ENCODE measurements around the gene NR1H2. TPM values are rescaled to one million over a fixed set of nuclear protein-coding genes. Genes with fewer than 3 reads are reported as not detected.
"Not testable (repeated sequence)": the region's sequence is repeated elsewhere in the genome, so short reads cannot be mapped to it uniquely, and the experiment has no call there.

NR1H2 gene
- total RNA-seq, 2 donors from 2014 or later = 57.9 to 60.0 TPM

- peaks cover 3% of the 10 kb centered on the region for H3K4me1 ChIP-seq
- H3K27ac ChIP-seq = peak within 1 kb of the TSS; percentile 74
- TF ChIP-seq CTCF (IDR thresholded peaks at IDR 0.05) = no peak
- peak within 1 kb of the TSS; percentile 53 for H3K4me3 ChIP-seq
- peak; percentile 99 for DNase-seq
- intact Hi-C loops (cut with DNase I) = no loop called here
- no peaks in the 10 kb centered on the region for H3K9me3 ChIP-seq
- H3K9ac ChIP-seq (ENCODE audit: low read depth in 2 of 2, low read length in 2 of 2) = peak within 1 kb of the TSS; percentile 54 to 81
- no peaks in the 10 kb centered on the region for H3K27me3 ChIP-seq
- peaks cover 9% of the 10 kb centered on the region for H3K36me3 ChIP-seq
Observed at GRCh38 chr19:50383852-50384684, 7.8 kb downstream of the NR1H2 start, which contains the start of gene POLD1. Gene POLD1 (plus strand): TSS chr19:50384347. CDS start chr19:50398852, 14,505 bp downstream.

GRCh38 chr19:50384685-50385535 lies 8.7 kb downstream of the NR1H2 start:
- Histone ChIP-seq H3K4me3 (peak overlapping the region; percentile 53), H3K9me3 (no peaks in the 10 kb centered on the region), H3K36me3 (peaks cover 2% of the 10 kb centered on the region), H3K27ac (peak overlapping the region; percentile 74), H3K4me1 (peaks cover 3% of the 10 kb centered on the region), H3K27me3 (no peaks in the 10 kb centered on the region), H3K9ac (ENCODE audit: low read depth in 2 of 2, low read length in 2 of 2) (peak overlapping the region; percentile 54 to 78)
- no peak for TF ChIP-seq CTCF (IDR thresholded peaks at IDR 0.05)
- intact Hi-C loops (cut with DNase I) = no loop called here
- no peak for DNase-seq

- no peaks in the 10 kb centered on the region for H3K36me3 ChIP-seq
- no peaks in the 10 kb centered on the region for H3K9me3 ChIP-seq
- no peak for TF ChIP-seq CTCF (IDR thresholded peaks at IDR 0.05)
- no peak overlapping the region for H3K4me3 ChIP-seq
- intact Hi-C loops (cut with DNase I) = no loop called here
- no peak for DNase-seq
- peaks cover 3% of the 10 kb centered on the region for H3K4me1 ChIP-seq
- no peak overlapping the region for H3K27ac ChIP-seq
- H3K9ac ChIP-seq (ENCODE audit: low read depth in 2 of 2, low read length in 2 of 2) = no peak overlapping the region
- no peaks in the 10 kb centered on the region for H3K27me3 ChIP-seq
Observed at GRCh38 chr19:50387176-50387867, 11.1 kb downstream of the NR1H2 start.

- TF ChIP-seq CTCF (IDR thresholded peaks at IDR 0.05) = no peak
- Histone ChIP-seq H3K9me3 (no peaks in the 10 kb centered on the region), H3K27ac (no peak overlapping the region), H3K27me3 (no peaks in the 10 kb centered on the region), H3K9ac (ENCODE audit: low read depth in 2 of 2, low read length in 2 of 2) (no peak overlapping the region), H3K4me1 (peaks cover 3% of the 10 kb centered on the region), H3K36me3 (no peaks in the 10 kb centered on the region), H3K4me3 (no peak overlapping the region)
- no peak for DNase-seq
- intact Hi-C loops (cut with DNase I) = no loop called here
Observed at GRCh38 chr19:50387868-50388245, 11.6 kb downstream of the NR1H2 start.

- DNase-seq; H3K9me3 ChIP-seq; H3K27ac ChIP-seq; intact Hi-C loops (cut with DNase I); H3K27me3 ChIP-seq; H3K4me3 ChIP-seq; H3K36me3 ChIP-seq; H3K9ac ChIP-seq (ENCODE audit: low read depth in 2 of 2, low read length in 2 of 2); H3K4me1 ChIP-seq: not testable (repeated sequence)
Observed at GRCh38 chr19:50390295-50390694, 14.0 kb downstream of the NR1H2 start.

- H3K27ac ChIP-seq; H3K27me3 ChIP-seq; H3K9ac ChIP-seq (ENCODE audit: low read depth in 2 of 2, low read length in 2 of 2); H3K4me1 ChIP-seq; intact Hi-C loops (cut with DNase I); H3K9me3 ChIP-seq; H3K4me3 ChIP-seq; H3K36me3 ChIP-seq; DNase-seq: not testable (repeated sequence)
Observed at GRCh38 chr19:50390952-50391351, 14.7 kb downstream of the NR1H2 start.

All from colonic mucosa (tissue), 4 donors.